Stimulated activated CD4-positive, alpha-beta T cell treated with anti-CD3 and anti-CD28 coated beads, Interleukin-4, amount 100 ng/mL, for 24 hours (primary cell): ENCODE measurements around the gene CNDP2.
"Not testable (repeated sequence)": the region's sequence is repeated elsewhere in the genome, so short reads cannot be mapped to it uniquely, and the experiment has no call there.

Experiments
- DNase-seq: peaks from one replicate; pipeline ENCODE4 v3.0.0-alpha.2; 2020

CNDP2 gene

DNA sequence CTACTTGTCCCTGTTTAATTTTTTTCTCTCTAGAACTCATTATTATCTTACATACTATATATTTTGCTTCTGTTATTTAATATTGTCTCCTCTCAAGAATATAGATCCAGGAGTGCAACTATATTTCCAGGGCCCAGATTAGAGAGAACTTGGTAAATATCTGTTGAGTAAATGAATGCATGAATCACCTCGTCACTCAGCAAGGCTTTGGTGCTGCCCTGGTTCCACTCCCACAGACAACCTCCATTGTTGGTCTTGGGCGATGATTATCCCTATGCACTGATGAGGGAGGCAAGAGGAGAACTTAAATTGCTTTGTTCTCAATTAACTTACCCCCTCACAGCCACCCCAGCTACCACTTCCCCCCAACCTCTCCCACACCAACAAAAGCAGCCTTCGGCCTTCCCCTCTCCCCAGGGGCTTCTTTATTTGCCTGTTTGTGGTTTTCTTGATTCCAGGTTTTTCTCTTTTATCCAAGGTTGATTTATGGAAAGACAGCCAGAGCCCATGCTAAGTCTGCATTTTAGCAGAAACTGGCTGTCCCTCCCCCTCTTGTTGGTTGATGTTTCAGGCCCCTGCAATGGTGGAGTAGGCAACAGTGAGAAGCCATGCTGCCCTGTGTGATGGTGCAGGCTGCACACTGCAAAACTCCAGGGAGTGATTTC is 22.1 kb upstream of the CNDP2 start:
- no peak for DNase-seq

- no peak for DNase-seq
Measured at GRCh38 chr18:74476140-74476539, 20.0 kb upstream of the CNDP2 start.

DNA sequence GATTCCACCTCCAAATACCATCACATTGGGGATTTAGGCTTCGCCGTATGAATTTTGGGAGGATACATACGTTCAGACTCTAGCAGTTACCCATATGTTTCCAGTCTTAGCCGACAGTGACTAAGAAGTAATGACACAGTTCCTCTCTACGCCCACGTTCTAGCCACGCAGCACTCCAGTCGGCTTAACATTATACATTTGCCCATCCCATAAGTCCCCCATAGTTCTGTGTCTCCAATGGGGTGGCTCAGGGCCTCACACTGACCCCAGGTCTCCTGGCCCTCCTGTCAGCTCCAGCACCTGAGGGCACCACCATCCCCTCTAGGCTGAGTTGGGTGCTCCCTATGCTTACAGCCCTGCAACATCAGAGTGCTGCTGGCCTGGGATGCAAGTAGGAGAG is 18.4 kb upstream of the CNDP2 start:
- DNase-seq, result no peak

GRCh38 chr18:74478316-74478715 is 17.8 kb upstream of the CNDP2 start:
- DNase-seq, result no peak

- no peak for DNase-seq
Measured at GRCh38 chr18:74478880-74479279, 17.3 kb upstream of the CNDP2 start.

- DNase-seq, result no peak
Measured at GRCh38 chr18:74479486-74480148, 16.5 kb upstream of the CNDP2 start.

GRCh38 chr18:74480149-74480651 is 16.0 kb upstream of the CNDP2 start:
- no peak for DNase-seq

DNA sequence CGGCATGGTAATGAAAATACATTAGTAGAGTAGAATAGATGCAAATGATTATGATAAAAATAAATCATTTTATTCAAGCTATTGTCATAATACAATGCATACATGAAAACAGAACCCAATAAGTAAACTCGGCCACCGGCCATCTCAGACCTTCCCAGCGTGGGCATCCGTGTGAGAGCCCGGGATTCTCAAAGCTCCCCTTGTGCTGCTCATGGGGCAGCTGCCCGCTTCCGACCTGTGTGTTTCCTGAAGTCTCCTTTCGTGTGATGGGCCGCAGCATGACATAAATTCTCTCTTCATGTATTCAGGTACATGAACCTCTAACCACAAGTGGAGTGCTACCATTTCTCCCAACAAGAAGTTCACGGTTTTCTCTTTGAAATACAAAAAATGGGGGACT is 13.5 kb upstream of the CNDP2 start:
- DNase-seq, result no peak

DNA sequence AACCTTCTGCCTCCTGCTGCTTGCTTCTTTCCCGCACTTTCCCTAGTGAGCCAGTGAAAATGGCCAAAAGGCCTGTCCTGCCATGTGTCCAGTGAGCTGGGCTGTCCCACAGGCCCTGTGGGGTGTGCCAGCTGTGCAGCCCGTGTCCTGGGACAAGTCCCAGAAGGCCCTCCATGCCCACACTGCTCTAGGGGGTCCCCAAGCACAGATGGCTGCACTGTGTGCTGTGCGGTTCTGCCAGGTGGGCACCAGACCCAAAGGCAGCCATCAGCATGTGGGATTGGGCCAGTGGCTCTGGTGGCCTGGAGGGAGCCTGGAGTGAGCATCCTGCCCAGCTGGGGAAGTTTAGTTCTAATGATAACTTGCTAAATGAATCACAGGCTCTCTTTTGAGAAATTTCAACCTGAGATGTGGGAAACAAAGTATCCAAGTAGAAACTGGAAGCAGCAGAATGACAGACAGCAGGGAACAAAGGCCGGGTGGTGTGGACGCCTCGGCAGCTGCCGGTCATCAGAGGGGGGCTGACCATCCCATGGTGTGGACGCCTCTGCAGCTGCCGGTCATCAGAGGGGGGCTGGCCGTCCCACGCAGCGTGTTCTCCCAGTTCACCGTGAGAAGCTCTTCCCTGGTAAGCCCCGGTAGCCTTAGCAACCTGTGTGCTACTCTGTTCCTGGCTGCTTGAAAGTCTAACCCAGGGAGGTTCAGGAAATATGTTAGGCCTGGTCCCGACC is 9.9 kb upstream of the CNDP2 start:
- no peak for DNase-seq

DNA sequence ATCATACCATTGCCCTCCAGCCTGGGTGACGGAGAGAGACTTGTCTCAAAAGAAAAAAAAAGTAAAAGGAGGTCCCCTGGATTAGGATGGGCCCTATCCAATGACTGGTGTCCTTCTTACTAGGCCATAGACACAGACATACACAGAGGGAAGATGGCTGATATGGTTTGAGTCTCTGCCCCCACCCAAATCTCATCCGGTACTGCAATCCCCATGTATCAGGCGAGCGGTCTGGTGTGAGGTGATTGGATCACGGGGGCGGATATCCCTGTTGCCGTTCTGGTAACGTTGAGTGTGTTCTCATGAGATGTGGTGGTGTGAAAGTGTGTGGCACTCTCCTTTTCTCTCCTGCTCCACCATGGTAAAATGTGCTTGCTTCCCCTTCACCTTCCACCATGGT is 7.8 kb upstream of the CNDP2 start:
- DNase-seq, result no peak

- DNase-seq, result no peak
Measured at GRCh38 chr18:74488864-74489263, 7.3 kb upstream of the CNDP2 start.

- no peak for DNase-seq
Measured at GRCh38 chr18:74489676-74490075, 6.5 kb upstream of the CNDP2 start.

DNA sequence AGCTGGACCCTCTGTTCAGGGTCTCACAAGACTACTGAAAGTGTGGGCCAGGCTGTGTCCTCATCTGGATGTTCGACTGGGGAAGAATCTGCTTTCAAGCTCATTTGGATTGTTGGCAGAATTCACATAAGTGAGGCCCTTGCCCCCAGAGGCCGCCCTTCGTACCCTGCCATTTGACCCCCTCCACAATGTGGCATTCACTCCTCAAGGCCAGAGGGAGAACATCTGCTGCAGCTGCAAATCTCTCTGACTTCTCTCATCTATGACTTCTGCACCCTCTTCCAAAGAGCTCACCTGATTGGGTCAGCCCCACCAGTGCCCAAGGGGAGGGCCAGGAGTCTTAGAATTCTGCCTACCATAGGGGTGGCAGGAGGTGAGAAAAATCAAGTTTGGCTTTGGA is 3.9 kb upstream of the CNDP2 start:
- DNase-seq, result no peak

GRCh38 chr18:74493689-74494088 is 2.5 kb upstream of the CNDP2 start:
- peak; percentile 48 for DNase-seq

DNA sequence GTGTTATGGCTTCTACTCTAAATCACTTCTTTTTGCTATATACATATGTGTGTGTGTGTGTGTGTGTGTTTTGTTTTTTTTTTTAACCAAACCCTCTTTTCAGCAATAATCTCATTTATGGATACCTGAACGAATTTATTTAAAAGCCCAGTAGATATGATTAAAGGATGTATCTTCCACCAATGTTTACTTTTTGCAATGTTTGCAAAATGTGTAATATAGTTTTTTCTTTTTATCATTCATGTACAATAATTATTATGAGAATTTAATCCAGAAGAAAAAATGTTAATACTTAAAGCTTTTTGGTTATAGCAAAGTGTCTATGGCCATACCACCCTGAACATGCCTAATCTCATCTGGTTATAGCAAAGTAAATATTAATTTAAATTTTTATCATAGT is 1.6 kb upstream of the CNDP2 start:
- no peak for DNase-seq

DNA sequence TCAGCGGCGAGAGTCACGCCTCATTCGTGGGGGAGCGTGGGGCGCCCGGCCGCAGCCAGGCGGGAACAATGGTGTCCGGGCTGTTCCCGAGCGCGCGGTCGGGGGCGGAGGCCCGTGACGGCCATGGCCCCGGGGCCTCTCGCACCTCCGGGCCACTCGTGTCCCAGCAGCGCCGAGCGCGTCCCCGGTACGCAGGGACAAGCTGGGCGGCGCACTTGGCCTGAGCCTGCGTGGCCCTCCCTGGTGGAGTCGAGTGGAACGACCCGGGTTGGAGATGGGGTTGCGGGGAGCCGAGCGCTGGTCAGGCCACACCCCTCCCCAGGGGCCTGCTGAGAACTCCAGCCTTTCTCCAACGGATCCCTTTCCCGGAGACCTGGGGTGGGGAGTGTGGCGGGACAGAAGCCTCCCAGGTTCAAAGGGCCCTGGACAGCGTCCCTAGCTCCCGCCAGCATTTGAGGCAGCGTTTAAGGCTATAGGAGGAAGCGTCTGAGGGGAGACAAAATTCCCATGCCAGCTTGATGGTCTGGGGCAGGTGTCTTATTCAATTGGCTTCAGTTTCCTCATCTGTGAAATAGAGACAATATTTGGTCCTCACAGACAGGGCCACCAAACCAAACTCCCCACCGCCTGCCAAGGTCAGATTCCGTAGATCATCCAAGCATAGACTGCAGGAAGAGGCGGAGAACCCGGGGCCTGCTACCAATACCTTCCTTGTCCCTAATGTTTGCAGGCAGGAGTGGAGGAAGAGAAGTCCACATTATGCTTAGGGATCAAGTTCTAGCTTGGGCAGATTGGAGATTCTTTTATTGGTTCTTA is 553 bp downstream of the CNDP2 start:
- DNase-seq, result peak; percentile 42

DNA sequence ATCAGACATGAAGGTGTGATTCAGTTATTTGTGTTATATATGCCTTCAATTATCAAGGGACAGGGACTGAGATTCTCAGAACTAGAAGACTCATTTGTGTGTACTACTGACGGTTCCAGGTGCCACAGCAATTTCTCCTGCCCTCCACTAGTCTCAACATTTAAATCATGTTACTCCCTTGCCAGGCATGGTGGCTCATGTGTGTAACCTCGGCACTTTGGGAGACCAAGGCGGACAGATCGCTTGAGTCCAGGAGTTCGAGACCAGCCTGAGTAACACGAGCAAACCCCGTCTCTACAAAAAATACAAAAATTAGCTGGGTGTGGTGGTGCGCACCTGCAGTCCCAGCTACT is 1.1 kb downstream of the CNDP2 start:
- no peak for DNase-seq

DNA sequence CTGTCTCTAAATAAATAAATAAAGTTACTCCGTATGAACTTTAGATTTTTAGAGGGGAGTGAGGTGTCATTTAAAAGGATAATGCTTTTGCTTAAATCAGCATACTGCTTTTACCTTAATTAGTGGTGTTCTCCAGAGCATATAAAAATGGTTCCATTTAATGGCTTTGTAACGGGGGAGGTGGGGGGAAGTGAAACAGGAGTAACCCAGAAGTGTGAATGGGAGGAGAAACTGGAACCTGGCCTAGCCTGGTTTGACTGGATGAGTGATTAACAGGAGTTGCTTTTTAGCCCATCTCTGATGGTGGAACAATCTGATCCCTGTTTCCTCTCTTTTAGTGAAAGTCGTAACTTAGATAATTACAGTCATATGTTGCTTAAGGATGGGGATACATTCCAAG is 1.6 kb downstream of the CNDP2 start:
- DNase-seq, result no peak

- peak; percentile 85 for DNase-seq
Measured at GRCh38 chr18:74498712-74499627, 2.8 kb downstream of the CNDP2 start.

GRCh38 chr18:74499633-74500032 is 3.5 kb downstream of the CNDP2 start:
- DNase-seq, result peak; percentile 46

DNA sequence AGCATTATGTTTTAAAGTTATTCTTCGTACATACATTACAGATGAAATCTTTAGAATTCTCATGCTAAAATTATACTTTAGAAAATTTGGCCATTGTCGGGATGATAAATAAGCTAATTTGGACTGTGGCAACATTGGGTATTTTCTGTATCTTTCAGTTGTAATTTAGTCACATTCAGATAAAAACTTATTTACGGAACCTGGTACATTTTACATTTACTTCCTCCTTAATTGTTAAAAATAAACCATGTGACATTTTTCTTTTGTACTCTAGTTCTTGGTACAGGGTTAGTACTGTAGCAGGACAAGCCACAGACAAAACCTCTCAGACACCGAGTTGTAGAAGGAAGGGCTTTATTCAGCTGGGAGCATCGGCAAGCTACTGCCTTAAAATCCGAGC is 4.2 kb downstream of the CNDP2 start:
- no peak for DNase-seq

- not testable (repeated sequence) for DNase-seq
Measured at GRCh38 chr18:74500774-74501173, 4.6 kb downstream of the CNDP2 start.
